WTC11 (cell line): ENCODE results near the gene GRPEL1. TPM values are rescaled to one million over a fixed set of nuclear protein-coding genes. Genes with fewer than 3 reads are reported as not detected.

Source experiments
- ATAC-seq: fragments of 200-7000 bp; cut with Tn5 transposase; 2 replicates; pipeline ENCODE4 v1.10.0; 2021; ENCODE audit warnings: mild to moderate bottlenecking, moderate library complexity
- CTCF ChIA-PET: fragments of 300-600 bp; sonication (Branson Sonifier 250); formaldehyde crosslinking; loops from one replicate; lab custom pipeline; 2021; ENCODE audit warnings: antibody characterized with exemption; lab: Charles Lee
- POLR2A ChIA-PET: fragments of 350-600 bp; sonication (Branson Sonifier 250); formaldehyde crosslinking; loops from one replicate; lab custom pipeline; 2021; ENCODE audit warnings: antibody characterized with exemption; lab: Charles Lee
- DNase-seq: peaks from one replicate; pipeline ENCODE4 v3.0.0; 2021; ENCODE audit warnings: low spot score
- H3K27ac Mint-ChIP-seq: 2 replicates; pipeline ENCODE4 v1.8.0; 2021; ENCODE audit warnings: mixed read lengths
- H3K27me3 Mint-ChIP-seq: 2 replicates; pipeline ENCODE4 v1.8.0; 2021; ENCODE audit warnings: low read depth, mild to moderate bottlenecking, moderate library complexity, mixed read lengths
- H3K36me3 Mint-ChIP-seq: 2 replicates; pipeline ENCODE4 v1.8.0; 2021; ENCODE audit warnings: mixed read lengths
- H3K4me1 Mint-ChIP-seq: 2 replicates; pipeline ENCODE4 v1.8.0; 2022; ENCODE audit warnings: mixed read lengths
- H3K4me3 Mint-ChIP-seq: 2 replicates; pipeline ENCODE4 v1.8.0; 2021; ENCODE audit warnings: mild to moderate bottlenecking, moderate library complexity, mixed read lengths
- H3K9me3 Mint-ChIP-seq: 2 replicates; pipeline ENCODE4 v1.8.0; 2021; ENCODE audit warnings: mixed read lengths
- CBFB ChIP-seq: sonication (generic); formaldehyde crosslinking; IDR thresholded peaks from 2 replicates; pipeline ENCODE4 v1.8.1; 2022; ENCODE audit warnings: mild to moderate bottlenecking, low read depth, missing genetic modification reagents
- ESRRA ChIP-seq: sonication (generic); formaldehyde crosslinking; IDR thresholded peaks from 2 replicates; pipeline ENCODE4 v1.8.1; 2022; ENCODE audit warnings: mild to moderate bottlenecking, missing genetic modification reagents, borderline replicate concordance
- HMGA2 ChIP-seq: fragments of 250-450 bp; sonication (Bioruptor Pico); IDR thresholded peaks from 2 replicates; pipeline ENCODE4 v1.4.0; 2021; ENCODE audit warnings: mild to moderate bottlenecking, moderate library complexity
- MXD4 ChIP-seq: fragments of 250-450 bp; sonication (Bioruptor Pico); IDR thresholded peaks from 2 replicates; pipeline ENCODE4 v1.8.0; 2021; ENCODE audit warnings: mild to moderate bottlenecking, moderate library complexity, borderline replicate concordance
- NFATC4 ChIP-seq: fragments of 250-450 bp; sonication (Bioruptor Pico); IDR thresholded peaks from 2 replicates; pipeline ENCODE4 v1.9.0; 2021; ENCODE audit warnings: mild to moderate bottlenecking
- NR1H2 ChIP-seq: sonication (generic); formaldehyde crosslinking; IDR thresholded peaks from 2 replicates; pipeline ENCODE4 v1.9.0; 2021; ENCODE audit warnings: mild to moderate bottlenecking, moderate library complexity, missing genetic modification reagents
- NR3C1 ChIP-seq: sonication (generic); formaldehyde crosslinking; conservative IDR thresholded peaks from 2 replicates; pipeline ENCODE4 v1.8.1; 2023; ENCODE audit warnings: low read depth, mild to moderate bottlenecking, missing genetic modification reagents
- OVOL2 ChIP-seq: fragments of 250-450 bp; sonication (Bioruptor Pico); IDR thresholded peaks from 2 replicates; pipeline ENCODE4 v1.9.0; 2021; ENCODE audit warnings: mild to moderate bottlenecking, borderline replicate concordance
- SMAD3 ChIP-seq: sonication (generic); formaldehyde crosslinking; IDR thresholded peaks from 2 replicates; pipeline ENCODE4 v1.8.0; 2022; ENCODE audit warnings: missing genetic modification reagents, mild to moderate bottlenecking, borderline replicate concordance
- SP1 ChIP-seq: sonication (generic); formaldehyde crosslinking; conservative IDR thresholded peaks from 2 replicates; pipeline ENCODE4 v1.8.1; 2022; ENCODE audit warnings: missing genetic modification reagents
- TCF7 ChIP-seq: sonication (generic); formaldehyde crosslinking; IDR thresholded peaks from 2 replicates; pipeline ENCODE4 v1.8.0; 2022; ENCODE audit warnings: mild to moderate bottlenecking, low read depth, missing genetic modification reagents, moderate library complexity
- TEAD4 ChIP-seq: sonication (generic); formaldehyde crosslinking; IDR thresholded peaks from 2 replicates; pipeline ENCODE4 v1.8.0; 2022; ENCODE audit warnings: mild to moderate bottlenecking, missing genetic modification reagents
- ZNF219 ChIP-seq: sonication (generic); formaldehyde crosslinking; IDR thresholded peaks from 2 replicates; pipeline ENCODE4 v1.8.0; 2023; ENCODE audit warnings: missing genetic modification reagents, mild to moderate bottlenecking, borderline replicate concordance
- ZNF416 ChIP-seq: fragments of 250-450 bp; sonication (Bioruptor Pico); IDR thresholded peaks from 2 replicates; pipeline ENCODE4 v1.9.0; 2021; ENCODE audit warnings: mild to moderate bottlenecking, inconsistent platforms
- ZNF423 ChIP-seq: fragments of 250-450 bp; sonication (Bioruptor Pico); IDR thresholded peaks from 2 replicates; pipeline ENCODE4 v2.1.2; 2022; ENCODE audit warnings: mild to moderate bottlenecking, moderate library complexity
- total RNA-seq: library from RNA; stranded (reverse); gene quantifications from 3 replicates; pipeline ENCODE4 v1.2.3, GENCODE V29; 2021
- TF ChIP-seq, protein P1 (sequence below): sonication (generic); formaldehyde crosslinking; conservative IDR thresholded peaks from 2 replicates; pipeline ENCODE4 v1.8.1; 2023; ENCODE audit warnings: mild to moderate bottlenecking, low read depth, missing genetic modification reagents, moderate library complexity
- TF ChIP-seq, protein P2 (sequence below): sonication (generic); formaldehyde crosslinking; IDR thresholded peaks from 2 replicates; pipeline ENCODE4 v1.8.0; 2022; ENCODE audit warnings: mild to moderate bottlenecking, missing genetic modification reagents
- TF ChIP-seq, protein P3 (sequence below): fragments of 250-450 bp; sonication (Bioruptor Pico); IDR thresholded peaks from 2 replicates; pipeline ENCODE4 v2.1.2; 2022; ENCODE audit warnings: mild to moderate bottlenecking, moderate library complexity

GRPEL1 gene
- total RNA-seq, 1 experiment from 2014 or later, result 50.0 TPM

DNA sequence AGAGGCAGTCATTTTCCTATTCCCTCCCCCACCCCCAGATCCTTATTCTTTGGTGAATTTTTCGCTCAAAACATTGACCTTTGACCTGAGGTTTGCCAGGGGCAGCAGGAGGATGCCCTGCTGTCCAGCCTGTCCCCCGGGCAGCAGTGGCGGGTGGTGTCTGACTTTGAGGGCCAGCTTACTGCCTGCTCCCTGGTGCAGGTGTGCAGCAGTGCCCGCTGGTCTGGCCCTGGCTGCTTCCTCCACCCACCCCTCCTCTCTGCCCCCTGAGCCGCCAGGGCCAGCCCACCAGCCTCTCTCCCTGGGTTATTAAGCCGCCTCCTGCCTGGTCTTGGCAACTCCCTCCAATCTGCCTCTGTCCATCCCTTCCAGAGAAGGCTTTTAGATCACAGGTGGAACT is 40.8 kb upstream of the GRPEL1 start (continued):
- TF ChIP-seq, protein P1, sequence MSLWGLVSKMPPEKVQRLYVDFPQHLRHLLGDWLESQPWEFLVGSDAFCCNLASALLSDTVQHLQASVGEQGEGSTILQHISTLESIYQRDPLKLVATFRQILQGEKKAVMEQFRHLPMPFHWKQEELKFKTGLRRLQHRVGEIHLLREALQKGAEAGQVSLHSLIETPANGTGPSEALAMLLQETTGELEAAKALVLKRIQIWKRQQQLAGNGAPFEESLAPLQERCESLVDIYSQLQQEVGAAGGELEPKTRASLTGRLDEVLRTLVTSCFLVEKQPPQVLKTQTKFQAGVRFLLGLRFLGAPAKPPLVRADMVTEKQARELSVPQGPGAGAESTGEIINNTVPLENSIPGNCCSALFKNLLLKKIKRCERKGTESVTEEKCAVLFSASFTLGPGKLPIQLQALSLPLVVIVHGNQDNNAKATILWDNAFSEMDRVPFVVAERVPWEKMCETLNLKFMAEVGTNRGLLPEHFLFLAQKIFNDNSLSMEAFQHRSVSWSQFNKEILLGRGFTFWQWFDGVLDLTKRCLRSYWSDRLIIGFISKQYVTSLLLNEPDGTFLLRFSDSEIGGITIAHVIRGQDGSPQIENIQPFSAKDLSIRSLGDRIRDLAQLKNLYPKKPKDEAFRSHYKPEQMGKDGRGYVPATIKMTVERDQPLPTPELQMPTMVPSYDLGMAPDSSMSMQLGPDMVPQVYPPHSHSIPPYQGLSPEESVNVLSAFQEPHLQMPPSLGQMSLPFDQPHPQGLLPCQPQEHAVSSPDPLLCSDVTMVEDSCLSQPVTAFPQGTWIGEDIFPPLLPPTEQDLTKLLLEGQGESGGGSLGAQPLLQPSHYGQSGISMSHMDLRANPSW (CRISPR knock-in tag), result no peak
- TF ChIP-seq, protein P2, sequence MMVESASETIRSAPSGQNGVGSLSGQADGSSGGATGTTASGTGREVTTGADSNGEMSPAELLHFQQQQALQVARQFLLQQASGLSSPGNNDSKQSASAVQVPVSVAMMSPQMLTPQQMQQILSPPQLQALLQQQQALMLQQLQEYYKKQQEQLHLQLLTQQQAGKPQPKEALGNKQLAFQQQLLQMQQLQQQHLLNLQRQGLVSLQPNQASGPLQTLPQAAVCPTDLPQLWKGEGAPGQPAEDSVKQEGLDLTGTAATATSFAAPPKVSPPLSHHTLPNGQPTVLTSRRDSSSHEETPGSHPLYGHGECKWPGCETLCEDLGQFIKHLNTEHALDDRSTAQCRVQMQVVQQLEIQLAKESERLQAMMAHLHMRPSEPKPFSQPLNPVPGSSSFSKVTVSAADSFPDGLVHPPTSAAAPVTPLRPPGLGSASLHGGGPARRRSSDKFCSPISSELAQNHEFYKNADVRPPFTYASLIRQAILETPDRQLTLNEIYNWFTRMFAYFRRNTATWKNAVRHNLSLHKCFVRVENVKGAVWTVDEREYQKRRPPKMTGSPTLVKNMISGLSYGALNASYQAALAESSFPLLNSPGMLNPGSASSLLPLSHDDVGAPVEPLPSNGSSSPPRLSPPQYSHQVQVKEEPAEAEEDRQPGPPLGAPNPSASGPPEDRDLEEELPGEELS (CRISPR knock-in tag), result no peak
- TF ChIP-seq TEAD4 (CRISPR knock-in tag), result no peak
- no peak for TF ChIP-seq TCF7 (CRISPR knock-in tag)
- TF ChIP-seq, protein P3, sequence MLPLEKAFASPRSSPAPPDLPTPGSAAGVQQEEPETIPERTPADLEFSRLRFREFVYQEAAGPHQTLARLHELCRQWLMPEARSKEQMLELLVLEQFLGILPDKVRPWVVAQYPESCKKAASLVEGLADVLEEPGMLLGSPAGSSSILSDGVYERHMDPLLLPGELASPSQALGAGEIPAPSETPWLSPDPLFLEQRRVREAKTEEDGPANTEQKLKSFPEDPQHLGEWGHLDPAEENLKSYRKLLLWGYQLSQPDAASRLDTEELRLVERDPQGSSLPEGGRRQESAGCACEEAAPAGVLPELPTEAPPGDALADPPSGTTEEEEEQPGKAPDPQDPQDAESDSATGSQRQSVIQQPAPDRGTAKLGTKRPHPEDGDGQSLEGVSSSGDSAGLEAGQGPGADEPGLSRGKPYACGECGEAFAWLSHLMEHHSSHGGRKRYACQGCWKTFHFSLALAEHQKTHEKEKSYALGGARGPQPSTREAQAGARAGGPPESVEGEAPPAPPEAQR (CRISPR knock-in tag), result no peak

DNA sequence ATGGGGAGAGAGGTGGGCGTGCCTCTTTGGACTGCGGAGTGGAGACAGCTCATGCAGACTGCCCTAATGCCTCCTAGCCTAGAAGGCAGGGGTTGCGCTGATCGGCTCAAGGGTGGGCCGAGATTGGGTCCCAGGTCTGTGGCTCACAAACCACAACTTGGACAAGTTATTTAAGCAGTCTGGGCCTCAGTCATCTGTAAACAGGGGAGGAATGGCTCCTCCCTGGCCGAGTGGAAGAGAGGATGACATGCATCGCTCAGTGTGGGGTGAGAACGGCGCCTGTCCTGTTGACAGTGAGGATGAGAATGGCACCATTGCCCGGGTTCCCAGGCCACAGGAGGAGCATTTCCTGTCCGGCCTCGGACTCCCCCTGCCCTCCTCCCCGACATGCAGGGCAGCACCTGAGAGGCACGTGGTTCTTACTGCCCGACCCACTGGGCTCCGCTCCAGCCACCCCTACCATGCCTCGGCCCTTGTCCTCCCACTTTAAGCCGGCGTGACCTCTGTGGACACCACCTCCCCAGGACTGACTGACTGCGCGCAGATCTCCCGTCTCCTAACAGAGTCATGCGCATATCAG is 40.3 kb upstream of the GRPEL1 start:
- TF ChIP-seq OVOL2 (CRISPR knock-in tag) (no peak), HMGA2 (CRISPR knock-in tag) (no peak), ESRRA (CRISPR knock-in tag) (no peak), NR1H2 (no peak), CBFB (CRISPR knock-in tag) (no peak)
- H3K36me3 Mint-ChIP-seq, result no peaks in the 10 kb centered on the region
- DNase-seq (no peak), ATAC-seq (no peak)
- no peak overlapping the region for H3K27ac Mint-ChIP-seq
- H3K27me3 Mint-ChIP-seq, result peaks cover 24% of the 10 kb centered on the region
- H3K4me1 Mint-ChIP-seq, result peaks cover 3% of the 10 kb centered on the region; the same call in 1 of the 2 replicates
- ChIA-PET CTCF (no interaction called here), POLR2A (no interaction called here)
- peaks cover 7% of the 10 kb centered on the region for H3K9me3 Mint-ChIP-seq
- H3K4me3 Mint-ChIP-seq, result no peak overlapping the region

DNA sequence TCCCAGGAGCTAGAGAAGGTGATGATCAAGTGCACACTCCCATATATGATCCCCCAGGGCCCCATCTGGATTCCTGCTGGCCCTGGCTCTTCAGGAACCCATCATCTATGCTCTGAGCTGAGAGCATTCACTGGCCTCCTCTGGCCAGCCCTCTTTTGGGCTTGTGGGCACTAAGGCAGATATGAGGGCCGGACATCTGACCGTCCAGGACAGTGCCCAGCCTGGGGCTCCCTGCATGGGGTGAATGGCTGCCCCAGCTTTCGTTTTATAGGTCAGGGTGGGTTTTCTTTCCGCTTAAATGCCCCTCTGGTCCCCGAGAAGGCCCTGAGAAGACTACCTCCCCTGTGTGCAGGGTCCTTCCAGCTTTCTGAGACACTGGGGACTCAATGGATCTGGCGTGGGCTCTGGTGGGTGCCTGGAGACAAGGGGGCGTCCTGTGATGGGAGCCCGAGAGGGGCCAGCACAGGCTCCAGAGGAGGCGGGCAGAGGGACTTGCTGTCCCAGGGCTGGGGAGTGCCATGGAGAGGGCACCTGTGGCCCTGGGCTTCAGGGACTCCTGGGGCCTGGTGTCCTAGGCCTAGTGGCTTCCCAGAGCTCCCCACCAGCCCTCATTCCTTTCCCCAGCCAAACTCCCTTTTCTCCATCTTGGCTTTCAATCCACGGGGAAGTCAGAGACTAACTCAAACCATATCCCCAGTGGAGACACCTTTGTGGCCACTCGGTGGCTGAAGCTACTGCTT is 39.5 kb upstream of the GRPEL1 start:
- POLR2A ChIA-PET, result no interaction called here
- CTCF ChIA-PET, result interaction anchor here (1.1 to 1.2 kb wide), 2 partner anchors 50 to 228 kb away, joined by 3 read pairs; no protein-coding TSS in a partner anchor

More for the DNA sequence above, 39.5 kb upstream of the GRPEL1 start:
- no peak for ATAC-seq
- DNase-seq, result no peak
- no peaks in the 10 kb centered on the region for H3K36me3 Mint-ChIP-seq
- H3K4me3 Mint-ChIP-seq, result no peak overlapping the region
- peaks cover 7% of the 10 kb centered on the region for H3K9me3 Mint-ChIP-seq
- H3K4me1 Mint-ChIP-seq, result peaks cover 9% of the 10 kb centered on the region; the same call in 1 of the 2 replicates
- TF ChIP-seq ZNF416 (CRISPR knock-in tag) (no peak), SMAD3 (CRISPR knock-in tag) (no peak), MXD4 (no peak), NR3C1 (no peak), NR1H2 (no peak), SP1 (CRISPR knock-in tag) (no peak), NFATC4 (CRISPR knock-in tag) (no peak), ZNF423 (CRISPR knock-in tag) (no peak), ZNF219 (no peak)
- TF ChIP-seq, all 79 proteins: peak for 0
- Mint-ChIP-seq H3K27ac (no peak overlapping the region), H3K27me3 (peaks cover 32% of the 10 kb centered on the region)
